Stimulated activated CD4-positive, alpha-beta T cell treated with anti-CD3 and anti-CD28 coated beads, Interleukin-1b, Interleukin-23, amount 100 ng/mL, for 48 hours (primary cell): ENCODE measurements around the gene STK24.
"Not testable (repeated sequence)": the region's sequence is repeated elsewhere in the genome, so short reads cannot be mapped to it uniquely, and the experiment has no call there.

Experiments used
- DNase-seq: peaks from one replicate; pipeline ENCODE4 v3.0.0-alpha.2; 2020

STK24 gene

GRCh38 chr13:98576963-98577835 is at the start of gene STK24:
STK24 (minus strand) TSS chr13:98577107; CDS start chr13:98576786, 321 bp downstream.
- peak; percentile 42 for DNase-seq

GRCh38 chr13:98626298-98626935 is 49.5 kb upstream of the STK24 start:
- DNase-seq: no peak

- not testable (repeated sequence) for DNase-seq
Observed at GRCh38 chr13:98624589-98624988, 47.7 kb upstream of the STK24 start.

- no peak for DNase-seq
Observed at GRCh38 chr13:98622931-98623331, 46.0 kb upstream of the STK24 start.

GRCh38 chr13:98619556-98619955 is 42.6 kb upstream of the STK24 start:
- no peak for DNase-seq

- DNase-seq: not testable (repeated sequence)
Observed at GRCh38 chr13:98615595-98615994, 38.7 kb upstream of the STK24 start.

- DNase-seq: no peak
Observed at GRCh38 chr13:98613591-98613990, 36.7 kb upstream of the STK24 start.

GRCh38 chr13:98609756-98610155 is 32.8 kb upstream of the STK24 start:
- no peak for DNase-seq

- DNase-seq: no peak
Observed at GRCh38 chr13:98606296-98606695, 29.4 kb upstream of the STK24 start.

- no peak for DNase-seq
Observed at GRCh38 chr13:98599502-98600328, 22.8 kb upstream of the STK24 start.

GRCh38 chr13:98598043-98598442 is 21.1 kb upstream of the STK24 start:
- DNase-seq: no peak

- DNase-seq: no peak
Observed at GRCh38 chr13:98595134-98595533, 18.2 kb upstream of the STK24 start.

GRCh38 chr13:98592362-98592732 is 15.4 kb upstream of the STK24 start:
- DNase-seq: no peak

- no peak for DNase-seq
Observed at GRCh38 chr13:98591721-98592361, 14.9 kb upstream of the STK24 start.

- not testable (repeated sequence) for DNase-seq
Observed at GRCh38 chr13:98590471-98590870, 13.6 kb upstream of the STK24 start.

GRCh38 chr13:98589516-98589915 is 12.6 kb upstream of the STK24 start:
- DNase-seq: not testable (repeated sequence)

GRCh38 chr13:98586400-98587345 is 9.8 kb upstream of the STK24 start:
- DNase-seq: no peak

- no peak for DNase-seq
Observed at GRCh38 chr13:98585946-98586345, 9.0 kb upstream of the STK24 start.

GRCh38 chr13:98585398-98585754 is 8.5 kb upstream of the STK24 start:
- no peak for DNase-seq

- no peak for DNase-seq
Observed at GRCh38 chr13:98584668-98585397, 7.9 kb upstream of the STK24 start.

- no peak for DNase-seq
Observed at GRCh38 chr13:98582947-98583346, 6.0 kb upstream of the STK24 start.
